Ishikawa (cell line): Measurements from ENCODE around the gene ATP6V0A1.

Experiments
- EGR1 ChIP-seq: IDR thresholded peaks from 2 replicates; pipeline ENCODE4 v1.6.1; 2012
- USF1 ChIP-seq: IDR thresholded peaks from 2 replicates; pipeline ENCODE4 v1.6.1; 2012

GRCh38 chr17:42518755-42519545, 60.3 kb downstream of the ATP6V0A1 start:
- TF ChIP-seq USF1 (no peak), EGR1 (no peak)
